GM19025 (cell line): ENCODE results near the gene NPHP4.
"Not testable (repeated sequence)": the region's sequence is repeated elsewhere in the genome, so short reads cannot be mapped to it uniquely, and the experiment has no call there.

Experiments
- ATAC-seq: cut with Tn5 transposase; IDR thresholded peaks from one replicate; pipeline ENCODE4 v1.9.1; 2021; ENCODE audit warnings: mild to moderate bottlenecking, low read depth, moderate library complexity; ENCODE audit not compliant: unreplicated experiment

NPHP4 gene

GRCh38 chr1:5901841-5902240, 90.4 kb downstream of the NPHP4 start:
- no peak for ATAC-seq

- ATAC-seq = no peak
These were observed 91.1 kb downstream of the NPHP4 start for GRCh38 chr1:5901150-5901549.

- no peak for ATAC-seq
These were observed 94.0 kb downstream of the NPHP4 start for GRCh38 chr1:5898266-5898665.

GRCh38 chr1:5896706-5897660, 95.2 kb downstream of the NPHP4 start:
- ATAC-seq = no peak

GRCh38 chr1:5895446-5896406, 96.5 kb downstream of the NPHP4 start:
- no peak for ATAC-seq

- not testable (repeated sequence) for ATAC-seq
These were observed 98.4 kb downstream of the NPHP4 start for GRCh38 chr1:5893699-5894278.

GRCh38 chr1:5892329-5892728, 99.9 kb downstream of the NPHP4 start:
- ATAC-seq = no peak

GRCh38 chr1:5891736-5892135, 100.5 kb downstream of the NPHP4 start:
- ATAC-seq = no peak

- ATAC-seq = no peak
These were observed 101.1 kb downstream of the NPHP4 start for GRCh38 chr1:5891137-5891536.

- no peak for ATAC-seq
These were observed 101.7 kb downstream of the NPHP4 start for GRCh38 chr1:5890346-5891106.

- ATAC-seq = no peak
These were observed 102.3 kb downstream of the NPHP4 start for GRCh38 chr1:5889901-5890300.

GRCh38 chr1:5889462-5889861, 102.8 kb downstream of the NPHP4 start:
- no peak for ATAC-seq

GRCh38 chr1:5888606-5889211, 103.5 kb downstream of the NPHP4 start:
- ATAC-seq = no peak

GRCh38 chr1:5887971-5888361, 104.3 kb downstream of the NPHP4 start:
- no peak for ATAC-seq

GRCh38 chr1:5887349-5887970, 104.8 kb downstream of the NPHP4 start:
- ATAC-seq = no peak

GRCh38 chr1:5886541-5887348, 105.5 kb downstream of the NPHP4 start:
- no peak for ATAC-seq

- no peak for ATAC-seq
These were observed 106.1 kb downstream of the NPHP4 start for GRCh38 chr1:5886140-5886483.

- ATAC-seq = no peak
These were observed 106.6 kb downstream of the NPHP4 start for GRCh38 chr1:5885471-5886139.
